Smooth muscle cell (in vitro differentiated cells): Measurements from ENCODE around the gene ZBED4. TPM values are rescaled to one million over a fixed set of nuclear protein-coding genes. Genes with fewer than 3 reads are reported as not detected.

ENCODE experiments used
- DNase-seq: peaks from one replicate; lab custom pipeline; 2025; ENCODE audit not compliant: unreplicated experiment; lab: John Stamatoyannopoulos, UW
- H2AFZ ChIP-seq: fragments of 200-600 bp; sonication (generic); 2 replicates; pipeline ENCODE4 v1.6.0; 2016; ENCODE audit warnings: antibody characterized with exemption, low read depth, mild to moderate bottlenecking
- H3F3A ChIP-seq: fragments of 200-600 bp; sonication (generic); 2 replicates; pipeline ENCODE4 v1.6.0; 2017; ENCODE audit warnings: antibody characterized with exemption, low read depth
- H3K27ac ChIP-seq: fragments of 200-600 bp; sonication (generic); 2 replicates; pipeline ENCODE4 v1.5.1; 2016; ENCODE audit warnings: low read depth, mild to moderate bottlenecking
- H3K27me3 ChIP-seq: fragments of 200-600 bp; sonication (generic); 2 replicates; pipeline ENCODE4 v1.6.1; 2016; ENCODE audit warnings: low read depth, mild to moderate bottlenecking
- H3K36me3 ChIP-seq: fragments of 200-600 bp; sonication (generic); 2 replicates; pipeline ENCODE4 v1.5.1; 2016; ENCODE audit warnings: low read depth
- H3K4me1 ChIP-seq: fragments of 200-600 bp; sonication (generic); 2 replicates; pipeline ENCODE4 v1.5.1; 2016; ENCODE audit warnings: low read depth
- H3K4me2 ChIP-seq: fragments of 200-600 bp; sonication (generic); 2 replicates; pipeline ENCODE4 v1.6.0; 2016; ENCODE audit warnings: mild to moderate bottlenecking
- H3K4me3 ChIP-seq: fragments of 200-600 bp; sonication (generic); 2 replicates; pipeline ENCODE4 v1.5.1; 2016; ENCODE audit warnings: mild to moderate bottlenecking
- H3K79me2 ChIP-seq: fragments of 200-600 bp; sonication (generic); 2 replicates; pipeline ENCODE4 v1.6.0; 2016; ENCODE audit warnings: low read depth, mild to moderate bottlenecking
- H3K9ac ChIP-seq: fragments of 200-600 bp; sonication (generic); 2 replicates; pipeline ENCODE4 v1.6.0; 2016; ENCODE audit warnings: low read depth
- H3K9me3 ChIP-seq: fragments of 200-600 bp; sonication (generic); replicated peaks from 2 replicates; pipeline ENCODE4 v1.5.1; 2016; ENCODE audit warnings: low read depth
- H4K20me1 ChIP-seq: fragments of 200-600 bp; sonication (generic); 2 replicates; pipeline ENCODE4 v1.6.0; 2016; ENCODE audit warnings: low read depth
- CTCF ChIP-seq: fragments of 200-600 bp; sonication (generic); IDR thresholded peaks from 2 replicates; pipeline ENCODE4 v1.5.1; 2017; ENCODE audit warnings: borderline replicate concordance, mild to moderate bottlenecking, antibody characterized with exemption; ENCODE audit not compliant: insufficient read depth, poor library complexity, severe bottlenecking
- WGBS: methylation state at CpG from one replicate; pipeline ENCODE4 v1.1.7; 2016; ENCODE audit warnings: low lambda C conversion rate; 5-methylcytosine and 5-hydroxymethylcytosine counted together
- polyA plus RNA-seq: library from polyadenylated mRNA; unstranded; fragments of >200 nt; fragmentation: Nextera tagmentation; extraction: Ambion mirVana; gene quantifications from 2 replicates; pipeline ENCODE4 v1.2.1, GENCODE V29; 2016
- total RNA-seq: library from RNA; depleted of rRNA; stranded (reverse); fragments of >200 nt; gene quantifications from 2 replicates; pipeline ENCODE4 v1.2.3, GENCODE V29; 2014

Gene ZBED4
- total and polyA plus RNA-seq, 2 experiments from 2014 or later, result 12.1 to 16.6 TPM

GRCh38 chr22:49929211-49929979, 75.8 kb downstream of the ZBED4 start:
- H3K4me1 ChIP-seq, result no peaks in the 10 kb centered on the region
- 13% methylated on average over 35 of the region's 75 CpGs for WGBS
- no peaks in the 10 kb centered on the region for H3K27me3 ChIP-seq
- no peaks in the 10 kb centered on the region for H4K20me1 ChIP-seq
- no peak for DNase-seq
- H3K27ac ChIP-seq, result no peak overlapping the region
- no peaks in the 10 kb centered on the region for H3K9me3 ChIP-seq
- no peak overlapping the region for H2AFZ ChIP-seq
- H3K4me3 ChIP-seq, result no peak overlapping the region
- H3K4me2 ChIP-seq, result peak overlapping the region; percentile 75
- no peak overlapping the region for H3K9ac ChIP-seq
- H3F3A ChIP-seq, result no peaks in the 10 kb centered on the region
- H3K79me2 ChIP-seq, result no peaks in the 10 kb centered on the region
- TF ChIP-seq CTCF, result peak; percentile 84
- H3K36me3 ChIP-seq, result no peaks in the 10 kb centered on the region

- H3F3A ChIP-seq, result no peaks in the 10 kb centered on the region
- H3K4me2 ChIP-seq, result no peak overlapping the region
- no peak for TF ChIP-seq CTCF
- no peaks in the 10 kb centered on the region for H4K20me1 ChIP-seq
- no peaks in the 10 kb centered on the region for H3K27me3 ChIP-seq
- H2AFZ ChIP-seq, result no peak overlapping the region
- no peak overlapping the region for H3K9ac ChIP-seq
- no peak for DNase-seq
- H3K36me3 ChIP-seq, result no peaks in the 10 kb centered on the region
- H3K27ac ChIP-seq, result no peak overlapping the region
- H3K79me2 ChIP-seq, result no peaks in the 10 kb centered on the region
- WGBS, result 74% methylated on average over 21 of the region's 21 CpGs
- H3K9me3 ChIP-seq, result no peaks in the 10 kb centered on the region
- no peak overlapping the region for H3K4me3 ChIP-seq
- no peaks in the 10 kb centered on the region for H3K4me1 ChIP-seq
Observed at GRCh38 chr22:49929994-49930575, 76.4 kb downstream of the ZBED4 start.

GRCh38 chr22:49930596-49931412, 77.2 kb downstream of the ZBED4 start:
- Histone ChIP-seq H3K9me3 (no peaks in the 10 kb centered on the region), H3K79me2 (no peaks in the 10 kb centered on the region), H2AFZ (no peak overlapping the region), H4K20me1 (no peaks in the 10 kb centered on the region), H3K27ac (no peak overlapping the region), H3K27me3 (no peaks in the 10 kb centered on the region), H3K9ac (no peak overlapping the region), H3K4me3 (no peak overlapping the region), H3K36me3 (no peaks in the 10 kb centered on the region), H3K4me1 (no peaks in the 10 kb centered on the region), H3F3A (no peaks in the 10 kb centered on the region), H3K4me2 (no peak overlapping the region)
- 74% methylated on average over 14 of the region's 14 CpGs for WGBS
- no peak for DNase-seq
- peak; percentile 43 for TF ChIP-seq CTCF
